ENCODE data around the gene GPR78.

The GPR78 gene

DNA sequence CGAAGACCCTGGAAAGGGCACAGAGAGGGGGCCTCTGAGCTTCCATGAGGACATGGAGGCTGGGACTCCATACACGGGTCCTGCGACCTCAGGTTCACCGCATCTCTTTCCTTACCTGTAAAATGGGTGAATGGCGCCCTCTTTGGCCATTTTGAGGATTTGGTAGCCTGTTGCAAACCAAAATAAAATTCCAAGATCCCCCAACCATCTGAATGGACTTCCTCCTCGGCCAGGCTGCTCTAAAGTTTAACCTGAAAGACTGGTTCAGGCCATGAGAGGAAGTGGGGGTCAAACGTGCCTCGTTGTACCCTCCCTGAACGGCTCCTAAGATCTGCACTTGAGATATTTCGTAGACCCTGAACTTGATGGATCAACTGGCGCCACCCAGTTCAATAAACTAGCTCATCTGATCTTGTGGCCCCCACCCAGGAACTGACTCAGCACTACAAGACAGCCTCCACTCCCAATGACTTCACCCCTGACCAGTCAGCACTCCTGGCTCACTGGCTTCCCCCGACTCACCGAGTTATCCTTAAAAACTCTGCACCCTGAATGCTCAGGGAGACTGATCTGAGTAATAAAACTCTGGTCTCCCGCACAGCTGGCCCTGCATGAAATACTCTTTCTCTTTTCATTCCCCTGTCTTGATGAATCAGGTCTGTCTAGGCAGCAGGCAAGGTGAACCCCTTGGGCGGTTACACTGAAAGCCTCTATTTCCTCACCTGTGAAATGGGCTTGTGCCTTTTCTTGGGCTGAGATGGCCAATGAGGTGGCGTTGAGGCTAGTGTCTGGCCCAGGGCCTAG lies 32.9 kb upstream of the GPR78 start:
- DNase-seq: no peak

DNA sequence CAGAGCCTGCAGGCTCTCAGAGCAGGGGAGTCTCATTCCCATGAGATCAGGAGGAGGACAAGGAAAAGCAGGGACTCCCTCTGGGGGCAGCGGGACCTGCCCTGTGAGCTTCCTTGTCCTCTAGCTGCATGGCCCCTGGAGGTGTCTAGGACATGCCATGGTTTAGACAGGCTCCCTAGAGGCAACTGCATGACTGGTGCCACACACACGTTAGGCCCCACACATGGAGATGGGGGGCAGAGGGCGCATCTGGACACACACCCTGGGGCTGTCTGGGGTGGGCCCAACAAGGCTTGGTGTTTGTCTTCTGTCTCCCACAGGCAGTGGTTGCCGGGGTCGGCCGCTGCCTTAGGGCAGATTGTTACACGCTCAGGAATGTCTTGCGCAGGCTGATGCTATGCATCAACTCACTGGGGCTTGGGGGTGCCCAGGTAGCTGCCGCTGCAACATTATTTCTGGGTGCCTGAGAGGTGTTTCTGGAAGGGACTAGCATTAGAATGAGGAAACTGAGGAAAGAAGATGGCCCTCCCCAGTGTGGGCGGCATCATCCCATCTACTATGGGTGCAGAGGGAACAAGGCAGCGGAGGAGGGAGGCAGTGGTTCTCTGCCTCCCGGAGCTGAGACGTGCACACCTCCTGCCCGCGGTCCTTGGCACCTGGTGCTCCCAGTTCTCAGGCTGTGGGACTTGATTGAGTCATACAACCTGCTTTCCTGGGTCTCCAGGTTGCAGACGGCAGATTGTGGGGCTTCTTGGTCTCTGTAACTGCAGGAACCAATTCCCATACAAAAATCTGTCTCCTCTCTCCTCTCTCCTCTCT lies 32.1 kb upstream of the GPR78 start:
- DNase-seq: no peak

DNA sequence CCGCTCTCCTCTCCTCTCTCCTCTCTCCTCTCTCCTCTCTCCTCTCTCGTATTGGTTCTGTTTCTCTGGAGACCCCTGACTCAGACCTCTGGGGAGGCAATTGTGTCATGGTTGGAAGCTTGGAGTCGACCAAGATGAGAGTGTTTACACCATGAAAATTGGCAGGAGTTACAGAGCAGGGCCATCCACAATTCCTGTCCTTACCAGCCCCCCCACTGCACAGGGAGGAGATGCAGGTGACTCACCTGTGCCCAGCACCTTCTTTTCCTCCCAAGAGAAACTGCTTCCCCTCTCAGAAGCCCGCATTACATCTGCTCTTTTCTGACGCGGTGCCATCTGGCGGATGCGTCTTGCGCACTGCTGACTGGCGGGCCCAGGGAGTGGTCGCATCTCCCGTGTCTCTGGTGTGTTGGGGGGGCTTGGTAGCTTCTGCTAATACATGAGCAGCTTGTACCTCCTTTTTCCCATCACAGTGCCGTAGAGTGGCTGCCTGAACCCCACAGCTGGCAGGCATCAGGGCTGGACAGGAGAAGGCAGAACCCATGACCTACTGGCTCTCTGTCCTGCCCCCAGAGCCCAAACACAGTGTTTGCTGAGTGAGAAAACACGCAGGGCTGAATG lies 31.4 kb upstream of the GPR78 start:
- no peak for DNase-seq

DNA sequence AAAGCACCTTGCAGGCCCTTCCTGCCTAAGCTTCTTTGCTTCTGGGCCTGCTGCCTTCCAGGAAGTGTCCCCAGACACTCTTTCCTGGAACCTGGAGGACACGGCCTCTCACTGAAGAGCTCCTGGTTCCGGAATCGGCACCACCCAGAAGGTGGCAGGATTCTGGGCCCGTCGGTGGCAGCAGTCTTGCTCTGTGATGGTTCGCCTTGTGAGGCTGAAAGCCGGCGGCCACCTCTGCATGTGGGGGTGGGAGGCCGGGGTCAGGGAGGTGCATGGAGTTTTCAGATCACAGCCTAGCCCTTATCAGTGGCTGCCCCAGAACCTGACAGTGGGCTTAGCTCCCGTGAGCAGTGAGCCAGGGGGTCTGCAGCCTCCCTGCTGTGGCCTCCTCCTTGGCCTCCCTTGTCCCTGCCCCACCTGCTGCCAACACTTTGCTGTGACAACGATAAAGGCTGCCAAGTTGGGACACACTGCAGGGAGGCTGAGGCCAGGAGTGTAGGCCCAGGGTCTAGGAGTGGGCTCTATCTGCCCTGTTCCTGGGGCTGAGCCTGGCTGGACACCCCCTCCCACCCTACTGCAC lies 30.8 kb upstream of the GPR78 start:
- DNase-seq: no peak

DNA sequence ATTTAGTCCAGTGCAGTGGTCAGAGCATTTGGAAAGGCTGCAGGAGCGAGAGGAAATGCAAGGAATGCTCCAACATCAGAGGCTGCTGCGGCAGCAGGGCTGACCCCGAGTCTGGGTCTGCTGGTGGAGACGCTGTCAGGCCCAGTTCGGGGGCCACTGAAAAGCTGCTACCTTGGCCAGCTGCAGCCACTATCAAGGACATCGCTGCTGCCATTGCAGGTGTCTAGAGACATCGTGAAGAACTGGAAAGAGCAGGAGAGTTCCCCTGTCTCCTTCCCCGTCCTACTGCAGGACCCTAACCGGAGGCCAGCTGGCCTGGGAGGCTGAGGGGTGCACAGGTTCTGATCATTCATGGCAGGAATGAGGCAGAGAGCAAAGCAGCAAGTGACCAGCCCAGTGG lies 29.5 kb upstream of the GPR78 start:
- DNase-seq: no peak

DNA sequence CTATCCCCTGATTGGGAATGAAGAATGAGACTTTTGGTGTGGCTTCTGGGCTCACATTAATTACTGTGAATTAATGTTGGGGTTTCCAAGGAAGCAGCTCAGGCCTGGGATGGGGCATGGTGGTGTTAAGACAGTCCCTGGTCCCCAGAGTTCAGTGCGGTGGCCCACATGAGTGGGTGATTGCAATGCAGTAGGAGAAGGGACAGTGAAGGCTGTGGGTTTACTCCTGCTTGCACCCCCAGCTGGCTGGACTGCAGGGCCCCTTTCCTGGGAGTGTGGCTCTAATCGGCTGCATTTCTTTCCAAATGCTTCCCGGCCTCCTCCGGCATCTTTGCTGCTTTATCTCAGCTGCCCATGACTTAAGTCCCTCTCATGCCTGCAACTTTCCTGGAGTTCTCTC lies 28.2 kb upstream of the GPR78 start:
- no peak for DNase-seq

DNA sequence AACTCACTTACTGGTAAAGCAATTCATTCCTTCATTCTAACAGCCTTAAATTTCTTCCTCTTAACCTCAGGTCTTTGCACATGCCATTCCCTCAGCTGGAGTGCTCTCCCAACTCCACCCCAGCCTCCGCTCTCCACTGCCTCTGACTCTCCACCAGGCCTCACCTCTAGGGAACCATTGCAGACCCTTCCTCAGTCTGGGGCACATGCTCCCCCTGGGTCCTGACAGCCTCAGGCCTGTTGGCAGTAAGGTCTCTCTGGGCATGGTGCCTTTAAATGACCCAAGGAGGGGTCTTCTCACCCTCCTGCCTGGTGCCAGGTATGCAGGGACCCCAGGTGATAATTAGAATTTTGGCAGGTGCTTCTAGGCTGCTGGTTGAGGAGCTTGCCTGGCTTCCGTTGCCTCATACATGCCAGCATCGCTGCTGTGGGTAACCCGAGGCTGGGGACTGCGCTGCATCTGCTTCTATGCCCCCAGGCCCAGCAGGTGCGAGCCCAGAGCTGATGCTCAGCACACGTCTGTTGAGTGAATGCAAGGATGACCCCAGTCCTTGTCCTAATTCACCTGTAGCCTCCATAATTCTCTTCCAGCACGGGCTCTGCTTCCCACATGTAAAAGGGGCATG lies 27.5 kb upstream of the GPR78 start:
- DNase-seq: no peak

DNA sequence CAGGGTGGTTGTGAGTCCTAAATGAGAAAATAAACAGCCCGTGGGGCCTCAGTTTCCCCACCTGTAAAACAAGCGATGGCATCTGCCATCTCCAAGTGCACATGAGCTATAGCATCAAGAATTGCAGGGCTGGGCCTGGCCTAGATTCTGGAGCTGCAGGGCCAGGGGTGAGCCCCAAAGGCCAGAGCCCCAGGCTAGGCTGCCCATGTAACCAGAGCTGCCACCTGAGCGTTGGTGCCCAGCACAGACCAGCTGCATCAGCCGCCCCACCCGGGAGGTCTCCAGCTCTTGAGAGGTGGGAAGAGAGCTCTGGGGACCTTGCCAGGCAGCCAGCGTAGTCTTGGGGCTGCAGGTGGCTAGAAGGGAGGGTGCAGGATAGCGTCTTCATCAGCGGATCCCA lies 27.0 kb upstream of the GPR78 start:
- no peak for DNase-seq

DNA sequence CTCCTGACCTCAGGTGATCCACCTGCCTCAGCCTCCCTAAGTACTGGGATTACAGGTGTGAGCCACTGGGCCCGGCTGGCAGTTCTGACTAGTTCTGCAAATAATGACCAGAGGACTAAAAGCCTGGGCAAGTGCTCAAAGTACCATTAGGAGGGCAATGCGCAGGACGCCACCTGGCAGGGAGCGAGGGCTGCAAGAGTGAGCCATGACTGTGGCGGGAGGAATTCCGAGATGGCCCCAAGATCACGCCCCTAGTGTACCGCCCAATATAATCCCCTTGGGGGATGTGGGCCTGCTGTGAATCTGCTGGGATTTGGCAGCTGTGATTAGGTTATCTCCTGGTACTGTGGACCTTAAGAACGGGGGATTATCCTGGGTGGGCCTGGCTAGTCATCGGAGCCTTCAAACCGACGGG lies 26.2 kb upstream of the GPR78 start:
- DNase-seq: no peak

DNA sequence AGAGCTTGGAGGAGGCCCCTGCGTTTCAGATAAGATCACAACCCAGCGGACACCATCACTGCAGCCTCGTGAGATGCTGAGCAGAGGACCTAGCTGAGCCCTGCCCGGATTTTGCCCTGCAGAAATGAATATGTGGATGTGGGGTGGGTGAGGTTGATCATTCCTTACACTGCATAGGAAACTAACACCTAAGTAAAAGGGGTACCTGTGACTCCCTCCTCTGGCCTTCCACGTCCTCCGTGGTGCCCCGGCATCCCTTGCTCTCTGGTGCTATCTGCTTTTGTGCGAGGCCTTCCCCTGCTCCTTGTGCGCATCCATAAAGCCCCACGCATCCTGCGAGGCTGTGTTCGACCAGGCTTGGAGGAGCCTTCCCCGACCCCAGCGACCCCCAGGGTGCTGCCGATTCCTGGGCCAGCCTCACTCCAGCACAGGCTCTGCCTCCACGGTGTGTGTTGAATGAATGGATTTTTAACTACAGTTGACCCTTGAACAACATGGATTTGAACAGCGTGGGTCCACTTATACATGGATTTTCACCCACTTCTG lies 25.6 kb upstream of the GPR78 start:
- DNase-seq: no peak

GRCh38 chr4:8555716-8556115 lies 24.5 kb upstream of the GPR78 start:
- no peak for DNase-seq

GRCh38 chr4:8556341-8557150 lies 23.6 kb upstream of the GPR78 start:
- DNase-seq: no peak

DNA sequence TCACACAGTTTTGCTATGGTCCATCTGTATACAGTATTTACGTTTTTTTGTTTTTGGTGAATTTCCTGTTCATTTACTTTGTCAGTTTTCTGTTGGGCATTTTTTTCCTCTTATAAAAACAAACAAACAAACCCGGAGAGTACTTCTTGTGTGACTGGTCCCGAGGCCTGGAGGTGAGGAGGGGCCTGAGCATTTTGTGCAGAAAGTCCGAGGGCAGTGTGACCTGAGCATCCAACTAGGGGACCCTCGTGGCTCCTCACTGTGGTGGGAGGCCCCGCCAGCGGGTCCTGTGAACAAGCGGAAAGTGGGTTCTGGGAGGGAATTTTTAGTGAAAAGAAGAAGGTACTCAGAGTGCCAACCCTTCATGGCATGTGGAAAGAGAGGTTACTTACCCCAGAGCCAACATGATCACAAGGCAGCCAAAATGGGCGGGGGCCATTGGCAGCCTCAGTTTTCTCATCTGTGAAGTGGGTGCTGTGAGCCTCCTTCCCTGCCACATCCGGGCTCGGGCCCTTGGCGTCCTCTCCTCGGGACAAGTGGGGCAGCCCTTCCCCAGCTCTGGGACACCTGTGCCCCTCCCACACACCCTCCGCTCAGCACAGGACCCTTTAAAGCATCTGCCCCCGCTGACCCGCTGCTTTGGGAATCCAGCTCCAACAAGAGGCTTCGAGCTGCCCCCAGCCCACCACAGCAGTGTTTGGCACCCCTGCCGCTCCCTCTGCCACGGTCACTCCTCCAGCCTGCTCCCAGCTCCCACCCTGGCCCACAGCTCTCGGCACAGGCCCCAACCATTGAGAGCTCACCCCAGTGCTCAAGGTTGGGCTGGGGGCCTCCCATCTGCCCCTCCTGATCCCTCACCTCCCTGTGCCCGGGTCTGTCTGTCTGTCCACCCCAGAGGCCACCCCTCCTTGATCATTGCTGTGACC lies 22.8 kb upstream of the GPR78 start:
- DNase-seq: no peak

DNA sequence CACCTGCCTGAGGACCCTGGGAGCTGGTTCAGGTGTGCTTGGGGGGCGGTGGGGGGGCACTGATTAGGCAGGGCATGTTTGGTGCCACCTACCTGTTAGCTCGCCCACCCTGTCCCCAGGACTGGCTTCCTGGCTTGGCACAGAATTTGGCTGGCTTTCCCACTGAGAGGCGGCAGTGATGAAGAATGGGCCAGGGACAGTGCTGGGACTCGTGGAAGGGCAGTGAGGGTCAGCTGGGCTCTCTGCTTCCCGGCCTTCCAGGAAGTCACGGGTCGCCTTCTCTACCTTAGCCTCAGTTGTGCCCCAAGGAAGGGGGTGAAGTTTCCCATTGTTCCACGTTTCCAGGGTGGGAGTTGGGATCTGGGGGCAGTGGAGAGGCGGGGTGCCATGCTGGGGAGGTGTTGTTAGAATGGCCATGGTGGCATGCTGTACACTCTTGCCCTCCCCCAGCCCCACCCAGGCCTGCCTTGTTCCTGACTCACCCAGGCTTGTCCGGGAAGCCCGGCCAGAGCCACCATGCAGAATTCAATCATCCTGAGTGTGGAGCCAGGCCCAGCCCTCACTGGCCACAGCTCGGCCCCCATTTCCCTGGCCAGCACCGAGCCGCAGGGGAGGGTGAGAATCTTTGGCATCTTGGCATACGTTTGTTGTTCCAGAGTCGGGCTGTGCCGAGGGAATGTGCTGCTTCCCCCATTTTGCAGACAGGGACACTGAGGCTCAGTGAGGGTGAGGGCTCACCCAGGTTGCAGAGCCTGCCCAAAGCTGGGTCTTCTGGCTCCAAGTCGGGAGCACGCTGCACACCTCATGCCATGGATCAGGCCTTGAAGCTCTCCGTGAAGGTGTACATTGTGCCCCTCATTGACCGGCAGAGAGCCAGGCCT lies 21.9 kb upstream of the GPR78 start:
- DNase-seq: no peak

- no peak for DNase-seq
Measured at GRCh38 chr4:8559011-8559410, 21.2 kb upstream of the GPR78 start.

GRCh38 chr4:8559524-8560264 lies 20.5 kb upstream of the GPR78 start:
- no peak for DNase-seq

- no peak for DNase-seq
Measured at GRCh38 chr4:8560265-8561047, 19.7 kb upstream of the GPR78 start.

- DNase-seq: no peak
Measured at GRCh38 chr4:8564595-8564994, 15.6 kb upstream of the GPR78 start.

All from NCI-H1436 treated with DMSO at 0.1 percent for 48 hours (cell line).